Left renal pelvis (tissue), 4 donors: ENCODE results near the gene MIOX. TPM values are rescaled to one million over a fixed set of nuclear protein-coding genes. Genes with fewer than 3 reads are reported as not detected.

Source experiments
- DNase-seq, 4 donors: peaks; one replicate each; pipeline ENCODE4 v3.0.0-alpha.2; 2013; ENCODE audit warnings: low read depth in 4 of 4, low spot score in 3 of 4
- polyA plus RNA-seq, 4 donors: library from polyadenylated mRNA; unstranded; fragments of 120-200 nt; gene quantifications; one replicate each; pipeline ENCODE4 v1.2.1, GENCODE V29; 2013; ENCODE audit not compliant: insufficient read length in 4 of 4

The MIOX gene
- polyA plus RNA-seq, 4 donors = 0.44 to 12.5 (median 6.1) TPM

DNA sequence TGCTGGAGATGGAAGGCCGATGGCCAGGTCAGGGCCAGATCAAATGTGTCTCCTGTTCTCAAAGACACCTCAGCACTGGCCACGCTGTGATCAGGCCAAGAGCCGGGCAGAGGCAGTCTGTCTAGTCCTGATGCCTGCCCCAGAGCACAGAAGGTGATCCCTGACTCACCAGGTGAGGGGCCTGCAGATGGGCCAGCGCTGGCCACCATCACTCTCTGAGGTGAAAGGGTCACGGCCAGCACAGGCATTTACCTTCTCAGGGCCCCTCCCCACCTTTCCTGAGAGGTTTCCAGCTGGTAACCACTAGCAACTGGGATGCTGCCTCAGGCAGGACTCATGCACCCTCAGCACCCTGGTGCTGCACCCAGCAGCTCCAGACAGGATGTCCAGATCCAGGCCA lies 14.7 kb upstream of the MIOX start:
- no peak for DNase-seq

DNA sequence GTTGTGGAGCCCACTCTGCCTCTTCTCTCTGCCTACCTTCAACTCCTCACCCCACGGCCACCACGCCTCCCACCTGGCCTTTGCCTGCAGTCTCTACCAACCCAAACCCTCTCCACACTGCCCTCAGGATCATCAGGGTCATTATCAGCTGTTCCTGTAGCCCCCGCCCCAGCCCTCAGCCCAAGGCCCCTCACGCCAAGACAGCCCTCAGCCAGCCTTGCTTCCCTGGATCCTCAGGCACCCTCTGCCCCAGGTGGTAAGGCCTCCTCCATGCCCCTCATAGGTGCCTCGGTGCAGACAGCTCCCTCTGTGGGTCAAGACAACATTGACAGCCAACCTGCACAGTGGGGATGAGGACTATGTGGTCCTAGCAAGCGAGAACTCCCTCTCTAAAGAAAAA lies 13.6 kb upstream of the MIOX start:
- DNase-seq = no peak

DNA sequence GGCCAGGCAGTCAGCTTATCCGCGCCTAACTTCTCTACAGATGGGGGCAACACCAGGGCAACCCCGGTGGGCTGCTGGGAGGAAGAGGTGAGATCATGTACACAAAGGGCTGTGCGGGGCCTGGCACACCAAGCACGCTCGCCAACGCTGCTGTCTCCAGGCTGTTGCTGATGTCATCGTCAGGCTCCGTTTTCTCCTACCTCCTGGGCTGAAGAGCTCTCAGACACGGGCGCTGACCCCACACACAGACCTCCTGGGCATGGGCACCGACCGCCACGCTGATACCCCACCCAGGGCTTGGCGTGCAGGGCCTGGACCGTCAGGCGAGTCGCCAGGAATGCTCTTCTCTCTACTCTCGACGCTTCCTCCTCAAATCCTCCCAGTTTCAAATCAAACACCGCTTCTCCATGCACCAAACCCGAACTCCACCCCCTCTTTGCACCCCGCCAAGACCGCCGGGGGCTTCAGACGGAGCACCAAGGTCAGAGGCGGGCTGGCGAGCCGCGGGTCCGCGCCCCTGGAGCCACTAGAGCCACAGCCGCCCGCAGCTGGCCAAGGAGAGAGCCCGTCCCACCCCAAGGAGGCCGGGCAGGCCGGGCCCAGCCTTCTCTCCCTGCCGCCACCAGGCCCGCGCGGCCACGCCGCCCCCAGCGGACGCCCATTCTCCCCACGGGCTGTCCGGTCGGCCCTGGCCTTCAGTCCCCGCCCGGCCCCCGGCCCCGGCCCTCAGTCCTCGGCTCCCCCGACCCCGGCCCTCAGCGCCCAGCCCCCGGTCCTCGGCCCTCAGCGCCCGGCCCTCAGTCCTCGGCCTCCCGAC lies 12.6 kb upstream of the MIOX start:
- DNase-seq = no peak

DNA sequence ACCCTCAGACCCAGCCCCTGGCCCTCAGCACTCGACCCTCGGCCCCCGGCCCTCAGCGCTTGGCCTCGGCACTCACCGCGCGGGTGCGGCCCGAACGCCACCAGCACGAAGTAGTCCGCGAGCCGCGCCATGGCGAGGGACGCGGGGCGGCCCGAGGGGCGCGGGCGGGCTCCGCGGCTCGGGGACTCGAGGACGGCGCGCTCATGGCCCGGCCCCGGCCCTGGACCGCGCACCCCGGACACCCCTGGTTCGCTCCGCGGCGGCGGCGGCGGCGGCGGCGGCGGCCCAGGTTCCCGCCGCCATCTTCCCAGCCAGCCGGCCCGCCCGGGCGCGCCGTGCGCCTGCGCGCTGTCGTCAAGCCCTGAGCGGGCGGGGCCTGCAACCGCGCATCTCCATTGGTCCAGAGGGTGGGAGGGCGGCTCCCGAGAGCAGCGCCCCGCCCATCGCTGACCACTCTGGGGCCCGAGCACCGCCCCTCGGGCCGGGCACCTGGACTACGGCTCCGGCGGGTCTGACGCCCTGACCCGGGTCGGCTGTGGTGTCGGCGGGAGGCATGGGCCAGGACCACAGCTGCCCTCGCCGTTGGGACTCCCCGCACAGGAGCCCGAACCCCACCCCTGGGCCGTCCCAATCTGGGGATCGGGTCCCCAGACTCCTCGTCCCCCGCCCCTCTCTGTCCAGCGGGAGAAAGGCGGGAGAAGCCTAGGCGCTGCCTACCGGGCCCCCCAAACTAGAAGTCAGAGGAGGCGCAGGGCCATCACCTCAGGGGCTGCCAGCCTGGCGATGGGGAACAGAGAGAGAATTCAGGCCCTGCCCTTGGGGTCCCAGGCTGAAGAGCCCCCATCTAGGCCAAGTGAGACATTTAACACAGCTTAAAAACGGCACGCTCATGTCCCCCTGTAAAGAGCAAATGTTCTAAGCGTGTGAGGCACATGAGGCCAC lies 11.7 kb upstream of the MIOX start, which contains the start of gene SBF1:
Gene SBF1, minus strand, starts transcription at position 326 of the 942 bp plus-strand sequence. Its CDS starts 195 bp downstream, at position 131.
- peak; percentile 73 to 87 (median 84) for DNase-seq

DNA sequence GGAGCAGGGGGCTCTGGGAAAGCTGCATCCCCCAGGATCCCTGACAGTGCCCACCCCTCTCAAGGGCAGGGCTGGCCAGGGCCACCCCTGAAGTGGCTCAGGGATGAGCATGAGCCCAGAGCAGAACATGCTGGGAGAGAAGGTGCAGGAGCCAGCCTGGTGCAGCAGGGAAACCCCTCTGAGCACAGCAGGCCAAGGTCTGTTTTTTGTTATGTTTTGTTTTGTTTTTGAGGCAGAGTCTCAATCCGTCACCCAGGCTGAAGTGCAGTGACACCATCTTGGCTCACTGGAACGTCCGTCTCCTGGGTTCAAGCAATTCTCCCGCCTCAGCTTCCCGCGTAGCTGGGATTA lies 11.0 kb upstream of the MIOX start:
- DNase-seq = no peak

DNA sequence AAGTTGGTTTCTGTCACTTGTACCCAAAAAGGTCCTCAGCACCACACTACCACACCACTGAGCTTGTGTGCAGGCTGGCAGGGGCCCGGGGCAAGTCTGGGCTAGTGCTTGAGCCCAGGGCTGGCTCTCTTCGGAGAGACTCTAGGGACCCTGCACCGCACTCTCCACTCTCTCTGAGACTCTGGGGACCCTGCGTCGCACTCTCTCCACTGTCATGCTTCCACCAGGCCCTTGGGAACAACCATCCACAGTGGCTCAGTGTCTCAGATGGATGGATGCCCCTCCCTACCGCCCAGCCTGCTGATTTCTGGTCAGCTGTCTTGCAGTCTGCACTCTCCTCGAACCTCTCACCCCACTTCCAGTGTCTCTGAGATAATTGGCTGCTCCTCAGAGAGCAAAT lies 9.8 kb upstream of the MIOX start:
- no peak for DNase-seq

DNA sequence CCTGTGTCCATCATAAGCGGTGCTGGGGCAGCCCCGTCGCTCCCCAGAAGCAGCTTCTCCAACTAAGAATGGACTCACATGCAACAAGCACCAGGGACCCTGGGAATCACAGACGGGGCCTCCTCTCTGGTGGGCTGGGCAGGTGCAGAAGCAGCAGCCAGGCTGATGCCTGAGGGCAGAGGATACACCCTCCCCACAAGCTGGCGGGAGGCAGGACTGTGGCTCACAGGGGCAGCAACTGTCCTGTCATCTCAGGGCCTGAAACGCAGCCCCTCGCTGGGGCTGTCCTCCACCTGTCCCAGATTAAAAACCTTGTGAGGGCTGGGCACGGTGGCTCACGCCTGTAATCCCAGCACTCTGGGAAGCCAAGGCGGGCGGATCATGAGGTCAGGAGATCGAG lies 8.7 kb upstream of the MIOX start:
- no peak for DNase-seq

DNA sequence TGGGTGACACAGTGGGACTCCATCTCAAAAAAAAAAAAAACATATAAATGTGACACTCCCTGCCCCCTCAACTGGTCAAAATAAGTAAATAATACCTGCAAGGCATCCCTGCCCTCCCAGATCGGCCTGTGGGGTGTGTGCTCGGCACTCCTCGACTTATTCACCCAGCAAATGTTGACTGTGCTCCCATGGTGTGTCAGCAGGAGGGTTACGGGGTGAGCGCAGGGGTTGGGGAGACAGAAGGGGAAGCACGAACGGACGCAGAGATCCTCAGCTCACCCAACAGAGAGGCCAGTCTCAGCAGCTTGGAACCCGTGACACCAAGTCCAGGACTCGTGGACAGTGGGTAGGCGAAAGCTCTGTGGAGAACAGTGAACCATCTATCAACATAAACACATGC lies 6.9 kb upstream of the MIOX start:
- no peak for DNase-seq

DNA sequence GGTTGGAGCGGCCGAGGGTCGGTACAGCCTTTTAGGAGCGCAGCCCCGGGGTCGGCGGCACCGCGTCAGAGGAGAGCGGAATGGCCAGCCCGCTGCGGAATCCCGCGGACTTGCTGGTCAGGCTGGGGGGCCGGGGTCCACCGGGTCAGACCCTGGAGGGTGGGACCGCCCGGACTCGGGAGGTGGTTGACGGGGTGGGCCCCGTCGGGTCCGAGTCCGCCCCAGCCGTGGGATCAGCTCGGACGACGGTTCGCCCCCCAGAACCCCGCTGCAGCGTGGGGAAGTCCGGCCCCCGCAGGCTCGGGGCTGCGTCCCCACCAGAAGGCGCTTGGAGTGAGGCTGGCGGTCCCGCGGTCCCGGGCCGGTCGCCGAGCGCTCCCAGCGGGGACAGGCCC lies 5.6 kb upstream of the MIOX start:
- no peak for DNase-seq

DNA sequence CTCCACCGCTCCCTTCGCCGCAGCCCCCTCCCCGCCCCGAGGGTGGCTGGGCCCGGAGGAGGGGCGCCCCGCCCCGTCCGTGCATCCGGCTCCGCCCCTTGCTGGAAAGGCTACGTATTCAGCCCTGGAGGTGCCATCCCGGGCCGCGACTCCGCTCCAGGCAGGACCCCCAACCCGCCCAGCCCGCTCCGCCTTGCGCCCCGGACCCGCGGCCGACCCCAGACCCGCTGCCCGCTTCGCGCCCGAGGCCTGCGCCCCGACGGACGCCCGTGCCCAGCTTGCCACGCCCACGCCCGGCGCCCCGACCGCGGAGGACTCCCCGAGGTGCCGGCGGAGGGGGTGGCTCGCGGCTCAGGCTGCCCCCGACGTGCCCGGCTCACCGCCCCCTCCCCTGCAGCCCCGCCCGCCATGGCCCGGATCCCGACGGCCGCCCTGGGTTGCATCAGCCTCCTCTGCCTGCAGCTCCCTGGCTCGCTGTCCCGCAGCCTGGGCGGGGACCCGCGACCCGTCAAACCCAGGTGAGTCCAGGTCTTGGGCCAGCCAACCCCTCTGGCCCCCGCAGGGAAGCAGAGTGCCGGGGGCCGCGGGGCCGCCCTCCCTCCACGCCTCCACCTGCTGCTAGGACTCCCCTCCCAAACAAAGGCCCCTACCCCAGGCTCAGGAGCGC lies 5.1 kb upstream of the MIOX start, which contains the start of gene ADM2:
Gene ADM2, plus strand, starts transcription at position 104 of the 667 bp plus-strand sequence. Its CDS starts 305 bp downstream, at position 409.
- DNase-seq = no peak

DNA sequence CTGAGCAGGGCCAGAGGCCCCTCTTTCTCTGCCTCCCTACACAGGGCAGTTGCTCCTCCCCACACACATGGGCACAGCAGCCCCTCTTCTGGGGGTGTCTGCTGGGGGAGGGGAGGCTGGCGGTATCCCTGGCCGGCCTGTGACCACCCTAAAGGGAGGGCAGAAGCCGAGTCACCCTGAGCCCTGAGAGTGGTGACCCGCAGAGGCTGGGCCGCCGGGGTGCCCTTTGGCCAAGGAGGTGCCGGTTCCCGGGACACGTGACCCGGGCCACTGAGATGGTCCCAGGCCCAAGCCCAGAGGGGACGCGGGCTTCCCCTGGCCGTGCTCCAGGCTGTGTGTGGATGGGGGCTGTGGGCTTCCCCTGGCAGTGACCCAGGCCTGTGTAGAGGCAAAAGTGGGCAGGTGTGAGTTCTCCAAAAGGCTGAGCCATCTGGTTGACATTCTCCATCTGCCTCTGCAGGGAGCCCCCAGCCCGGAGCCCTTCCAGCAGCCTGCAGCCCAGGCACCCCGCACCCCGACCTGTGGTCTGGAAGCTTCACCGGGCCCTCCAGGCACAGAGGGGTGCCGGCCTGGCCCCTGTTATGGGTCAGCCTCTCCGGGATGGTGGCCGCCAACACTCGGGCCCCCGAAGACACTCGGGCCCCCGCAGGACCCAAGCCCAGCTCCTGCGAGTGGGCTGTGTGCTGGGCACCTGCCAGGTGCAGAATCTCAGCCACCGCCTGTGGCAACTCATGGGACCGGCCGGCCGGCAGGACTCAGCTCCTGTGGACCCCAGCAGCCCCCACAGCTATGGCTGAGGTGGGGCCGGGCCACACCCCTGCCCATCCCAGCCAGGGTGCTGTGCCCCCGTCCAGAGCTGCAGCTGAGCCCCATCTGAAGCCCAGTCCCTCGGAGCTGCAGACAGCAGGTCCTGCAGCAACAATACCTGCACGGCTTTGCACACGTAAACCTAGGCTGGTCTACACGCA lies 4.3 kb upstream of the MIOX start:
- no peak for DNase-seq

DNA sequence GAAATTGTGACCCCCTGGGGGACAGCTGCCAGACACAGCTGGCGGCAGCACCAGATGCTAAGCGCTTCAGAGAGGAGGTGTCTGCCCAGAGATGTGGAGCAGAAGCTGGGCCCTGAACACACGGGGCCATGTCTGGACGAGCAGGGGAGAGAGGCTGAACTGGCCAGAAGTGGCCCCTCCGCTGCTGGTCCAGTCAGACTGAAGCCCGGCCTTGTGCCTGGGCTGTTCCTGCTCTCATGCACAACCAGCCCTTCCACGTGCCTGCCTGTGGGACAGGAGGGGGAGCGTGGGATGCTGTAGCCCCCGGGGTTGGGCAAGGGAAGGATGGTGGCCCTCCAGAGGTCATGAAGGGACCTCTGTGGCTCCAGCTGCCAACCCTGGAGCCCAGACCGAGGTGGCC lies 3.6 kb upstream of the MIOX start:
- no peak for DNase-seq

DNA sequence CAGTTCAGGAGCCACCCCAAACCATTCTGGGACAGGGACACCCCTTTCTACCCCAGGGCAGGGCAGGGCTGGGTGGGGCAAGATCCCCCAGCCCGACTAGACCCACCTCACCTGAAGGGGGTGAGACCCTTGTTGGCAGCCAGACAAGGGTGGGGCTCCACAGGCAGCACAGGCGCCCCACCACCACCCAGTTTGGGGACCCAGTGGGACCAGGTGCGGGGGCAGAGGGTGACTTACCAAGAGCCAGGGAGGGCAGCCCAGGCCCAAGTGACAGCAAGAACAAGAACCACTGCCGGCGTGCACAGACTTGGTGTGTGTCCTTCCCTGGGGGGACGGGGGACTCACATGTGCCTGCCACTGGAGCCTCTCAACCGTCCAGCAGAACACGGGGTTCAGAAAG lies 3.1 kb upstream of the MIOX start:
- no peak for DNase-seq

DNA sequence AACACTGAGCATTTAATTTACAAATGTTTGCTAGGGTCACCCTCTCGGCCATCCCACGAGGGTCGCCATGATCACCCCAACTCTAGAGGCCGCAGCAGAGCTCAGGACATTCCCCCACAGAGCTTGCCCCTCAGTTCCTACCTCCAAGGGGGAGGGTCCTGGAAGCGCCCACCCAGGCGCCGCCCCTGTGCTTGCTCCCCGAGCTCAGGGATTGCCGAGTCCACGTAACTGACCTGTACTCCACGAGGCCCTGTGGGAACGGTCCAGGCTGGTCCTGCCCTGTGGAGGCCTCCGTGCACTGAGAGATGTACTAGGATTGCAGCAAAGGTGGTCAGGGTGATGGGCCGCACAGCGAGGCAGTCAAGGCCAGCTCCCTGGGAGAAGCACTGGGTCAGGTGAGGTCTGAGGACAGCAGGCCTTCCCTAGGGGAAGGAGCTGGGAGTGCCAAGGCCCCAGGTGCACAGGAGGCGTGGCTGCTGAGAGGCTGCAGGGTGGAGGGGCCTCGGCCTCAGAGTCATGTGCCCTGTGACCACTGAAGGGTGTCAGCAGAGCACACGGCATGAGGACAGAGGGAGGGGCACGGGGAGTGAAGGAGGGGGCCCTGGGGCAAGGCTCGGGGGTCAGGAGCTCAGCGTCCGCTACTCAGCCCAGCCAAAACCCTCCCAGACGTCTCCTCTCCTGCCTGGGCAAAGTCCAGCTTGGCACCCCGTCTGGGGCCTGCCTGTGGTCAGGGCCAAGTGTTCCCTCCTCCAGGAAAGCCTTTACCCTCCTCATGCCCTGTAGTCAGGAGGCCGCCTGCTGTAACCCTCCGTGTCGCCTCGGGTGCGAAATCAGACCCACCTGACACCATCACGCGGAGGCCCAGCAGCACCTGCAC lies 2.4 kb upstream of the MIOX start:
- no peak for DNase-seq

DNA sequence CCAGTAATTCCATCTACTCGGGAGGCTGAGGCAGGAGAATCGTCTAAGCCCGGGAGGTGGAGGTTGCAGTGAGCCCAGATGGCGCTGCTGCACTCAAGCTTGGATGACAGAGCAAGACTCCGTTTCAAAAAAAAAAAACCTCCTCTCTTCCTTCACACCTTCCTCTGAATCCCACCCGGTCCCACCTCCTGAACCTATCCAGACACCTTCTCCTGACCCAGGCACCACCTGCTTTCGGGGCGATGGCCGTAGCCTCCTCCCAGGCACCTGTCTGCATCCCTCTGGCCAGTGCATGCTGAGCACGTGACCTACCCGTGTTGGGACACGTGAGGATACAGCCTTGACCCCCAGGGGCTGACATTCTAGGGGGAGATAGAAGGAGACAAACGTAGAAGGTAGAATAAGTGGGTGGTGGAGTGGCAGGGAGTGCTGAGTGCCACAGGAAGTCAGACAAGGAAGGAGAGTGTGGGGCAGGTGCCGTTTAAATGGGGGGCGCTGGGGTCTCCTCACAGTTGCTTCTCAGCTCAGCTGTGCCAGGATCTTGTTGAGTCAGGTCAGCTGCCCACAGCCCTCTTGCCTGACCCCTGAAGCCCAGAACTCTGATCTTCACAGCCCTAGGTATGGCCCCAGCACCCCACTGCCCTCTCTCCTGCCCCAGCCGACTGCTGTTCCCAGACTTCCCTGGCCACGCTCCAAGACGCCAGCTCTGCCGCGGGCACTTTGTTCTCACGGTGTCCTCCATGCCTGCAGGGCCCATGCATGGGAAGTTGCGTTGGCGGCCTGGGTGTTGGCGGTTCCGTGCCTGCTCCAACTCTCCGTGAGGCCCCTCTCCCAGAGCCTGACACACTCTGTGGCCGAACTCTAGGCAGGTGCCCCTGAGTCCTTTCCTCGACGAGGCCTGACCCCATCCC lies 1.2 kb upstream of the MIOX start:
- no peak for DNase-seq

DNA sequence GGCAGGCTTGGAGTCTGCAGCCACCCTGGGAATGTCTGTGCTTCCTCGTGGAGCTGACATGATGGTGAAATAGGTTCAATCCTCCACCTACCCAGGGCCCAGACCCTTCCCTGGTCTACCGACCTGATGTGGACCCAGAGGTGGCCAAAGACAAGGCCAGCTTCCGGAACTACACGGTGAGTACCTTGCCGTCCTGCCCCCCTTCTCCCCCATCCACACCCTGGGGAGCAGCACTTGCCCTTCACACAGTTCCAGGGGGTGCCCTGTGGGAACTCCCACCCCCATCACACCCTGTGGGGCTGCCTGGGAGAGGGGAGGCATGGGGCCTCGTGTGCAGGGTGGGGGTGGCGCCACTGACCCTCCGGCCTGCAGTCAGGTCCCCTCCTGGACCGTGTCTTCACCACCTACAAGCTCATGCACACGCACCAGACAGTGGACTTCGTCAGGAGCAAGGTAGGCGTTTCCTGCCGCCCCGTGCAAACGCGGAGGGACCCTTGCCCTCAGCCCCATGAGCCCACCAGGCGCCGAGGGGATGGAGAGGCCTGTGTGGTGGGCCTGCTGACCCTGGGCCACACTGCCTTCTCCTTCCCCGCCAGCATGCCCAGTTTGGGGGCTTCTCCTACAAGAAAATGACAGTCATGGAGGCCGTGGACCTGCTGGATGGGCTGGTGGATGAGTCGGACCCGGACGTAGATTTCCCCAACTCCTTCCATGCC lies 789 bp downstream of the MIOX start:
- no peak for DNase-seq

DNA sequence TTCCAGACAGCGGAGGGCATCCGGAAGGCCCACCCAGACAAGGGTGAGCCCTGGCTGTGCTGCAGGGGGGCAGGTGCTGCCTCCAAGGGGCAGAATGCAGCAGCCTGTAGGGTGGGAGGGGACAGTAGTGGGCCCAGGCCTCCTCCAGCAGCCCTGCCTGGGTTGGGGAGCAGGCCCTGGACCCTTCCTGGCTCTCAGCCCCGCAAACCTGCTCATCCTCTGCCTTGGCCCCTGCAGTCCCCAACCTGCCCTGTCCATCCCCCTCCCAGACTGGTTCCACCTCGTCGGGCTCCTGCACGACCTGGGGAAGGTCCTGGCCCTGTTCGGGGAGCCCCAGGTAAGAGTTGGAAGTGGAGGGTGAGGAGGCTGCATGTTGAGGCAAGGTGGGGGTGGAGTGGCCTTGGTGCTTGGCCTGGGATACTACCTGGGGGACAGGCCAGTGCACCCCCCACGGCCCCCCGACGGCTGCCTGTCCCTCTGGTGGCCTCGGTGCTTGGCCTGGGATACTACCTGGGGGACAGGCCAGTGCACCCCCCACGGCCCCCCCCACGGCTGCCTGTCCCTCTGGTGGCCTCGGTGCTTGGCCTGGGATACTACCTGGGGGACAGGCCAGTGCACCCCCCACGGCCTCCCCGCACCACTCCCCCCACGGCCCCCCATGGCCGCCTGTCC lies 1.5 kb downstream of the MIOX start:
- DNase-seq = no peak
